HAP-1 (cell line): ENCODE measurements around the gene EPO.

Source experiments
- DNase-seq, 2 experiments: peaks; one replicate each; pipeline ENCODE4 v3.0.0-alpha.2; 2016 to 2020; ENCODE audit warnings: low spot score in 2 of 2
- H3K27me3 ChIP-seq: fragments of 250-450 bp; sonication (Bioruptor Pico); 2 replicates; pipeline ENCODE4 v1.5.1; 2020; ENCODE audit warnings: low read depth, mild to moderate bottlenecking, moderate library complexity
- H3K36me3 ChIP-seq: fragments of 250-450 bp; sonication (Bioruptor Pico); replicated peaks from 2 replicates; pipeline ENCODE4 v1.5.1; 2020; ENCODE audit warnings: mild to moderate bottlenecking
- H3K4me1 ChIP-seq: fragments of 250-450 bp; sonication (Bioruptor Pico); 2 replicates; pipeline ENCODE4 v1.5.1; 2020; ENCODE audit warnings: mild to moderate bottlenecking
- H3K4me3 ChIP-seq: fragments of 250-450 bp; sonication (Bioruptor Pico); 2 replicates; pipeline ENCODE4 v1.5.1; 2020; ENCODE audit warnings: mild to moderate bottlenecking, moderate library complexity
- H3K9me3 ChIP-seq: fragments of 250-450 bp; sonication (Bioruptor Pico); 2 replicates; pipeline ENCODE4 v1.5.1; 2020; ENCODE audit warnings: mild to moderate bottlenecking, moderate library complexity
- in situ Hi-C: fragments of 300-500 bp; cut with MboI; formaldehyde crosslinking; loops from 3 replicates; pipeline ENCODE4 v1.14.3; 2020; ENCODE audit warnings: low sequenced_read_pairs, inconsistent platforms, mixed read lengths

EPO gene

GRCh38 chr7:100679129-100679926 is 40.9 kb upstream of the EPO start:
- Histone ChIP-seq H3K4me3 (no peak overlapping the region), H3K4me1 (no peaks in the 10 kb centered on the region), H3K27me3 (no peaks in the 10 kb centered on the region), H3K9me3 (no peaks in the 10 kb centered on the region), H3K36me3 (peaks cover 76% of the 10 kb centered on the region)
- in situ Hi-C loops = no loop called here
- no peak for DNase-seq

- Histone ChIP-seq H3K4me3 (no peak overlapping the region), H3K4me1 (no peaks in the 10 kb centered on the region), H3K27me3 (no peaks in the 10 kb centered on the region), H3K36me3 (peaks cover 83% of the 10 kb centered on the region), H3K9me3 (no peaks in the 10 kb centered on the region)
- no peak for DNase-seq
- in situ Hi-C loops = no loop called here
These were observed 40.2 kb upstream of the EPO start for GRCh38 chr7:100679927-100680575.

- H3K4me3 ChIP-seq = no peak overlapping the region
- DNase-seq = no peak
- no peaks in the 10 kb centered on the region for H3K9me3 ChIP-seq
- in situ Hi-C loops = no loop called here
- H3K4me1 ChIP-seq = no peaks in the 10 kb centered on the region
- no peaks in the 10 kb centered on the region for H3K27me3 ChIP-seq
- H3K36me3 ChIP-seq = peaks cover 90% of the 10 kb centered on the region
These were observed 39.5 kb upstream of the EPO start for GRCh38 chr7:100680576-100681271.

GRCh38 chr7:100681491-100682227 is 38.6 kb upstream of the EPO start:
- Histone ChIP-seq H3K27me3 (no peaks in the 10 kb centered on the region), H3K9me3 (no peaks in the 10 kb centered on the region), H3K4me1 (no peaks in the 10 kb centered on the region), H3K36me3 (peaks cover 94% of the 10 kb centered on the region), H3K4me3 (no peak overlapping the region)
- DNase-seq = no peak
- in situ Hi-C loops = no loop called here

- in situ Hi-C loops = no loop called here
- Histone ChIP-seq H3K27me3 (no peaks in the 10 kb centered on the region), H3K4me3 (no peak overlapping the region), H3K4me1 (no peaks in the 10 kb centered on the region), H3K9me3 (no peaks in the 10 kb centered on the region), H3K36me3 (peaks cover 94% of the 10 kb centered on the region)
- no peak for DNase-seq
These were observed 38.0 kb upstream of the EPO start for GRCh38 chr7:100682228-100682741.

- in situ Hi-C loops = no loop called here
- Histone ChIP-seq H3K27me3 (no peaks in the 10 kb centered on the region), H3K4me1 (no peaks in the 10 kb centered on the region), H3K36me3 (peaks cover 92% of the 10 kb centered on the region), H3K4me3 (no peak overlapping the region), H3K9me3 (no peaks in the 10 kb centered on the region)
- no peak for DNase-seq
These were observed 37.1 kb upstream of the EPO start for GRCh38 chr7:100682991-100683658.

GRCh38 chr7:100683659-100684533 is 36.4 kb upstream of the EPO start:
- no peak for DNase-seq
- no peaks in the 10 kb centered on the region for H3K27me3 ChIP-seq
- no peaks in the 10 kb centered on the region for H3K4me1 ChIP-seq
- no peak overlapping the region for H3K4me3 ChIP-seq
- in situ Hi-C loops = no loop called here
- peaks cover 92% of the 10 kb centered on the region for H3K36me3 ChIP-seq
- H3K9me3 ChIP-seq = no peaks in the 10 kb centered on the region

GRCh38 chr7:100684534-100685042 is 35.7 kb upstream of the EPO start:
- in situ Hi-C loops = no loop called here
- H3K27me3 ChIP-seq = no peaks in the 10 kb centered on the region
- DNase-seq = no peak
- H3K9me3 ChIP-seq = no peaks in the 10 kb centered on the region
- H3K4me1 ChIP-seq = no peaks in the 10 kb centered on the region
- no peak overlapping the region for H3K4me3 ChIP-seq
- peaks cover 91% of the 10 kb centered on the region for H3K36me3 ChIP-seq

GRCh38 chr7:100685049-100685605 is 35.1 kb upstream of the EPO start:
- Histone ChIP-seq H3K9me3 (no peaks in the 10 kb centered on the region), H3K4me1 (no peaks in the 10 kb centered on the region), H3K4me3 (no peak overlapping the region), H3K36me3 (peaks cover 88% of the 10 kb centered on the region), H3K27me3 (no peaks in the 10 kb centered on the region)
- in situ Hi-C loops = no loop called here
- DNase-seq = no peak

- in situ Hi-C loops = no loop called here
- Histone ChIP-seq H3K9me3 (no peaks in the 10 kb centered on the region), H3K27me3 (no peaks in the 10 kb centered on the region), H3K4me1 (no peaks in the 10 kb centered on the region), H3K36me3 (peaks cover 85% of the 10 kb centered on the region), H3K4me3 (no peak overlapping the region)
- no peak for DNase-seq
These were observed 34.6 kb upstream of the EPO start for GRCh38 chr7:100685631-100686145.

GRCh38 chr7:100686201-100686821 is 34.0 kb upstream of the EPO start:
- in situ Hi-C loops = no loop called here
- DNase-seq = no peak
- H3K36me3 ChIP-seq = peaks cover 86% of the 10 kb centered on the region
- H3K27me3 ChIP-seq = no peaks in the 10 kb centered on the region
- H3K4me3 ChIP-seq = no peak overlapping the region
- H3K9me3 ChIP-seq = no peaks in the 10 kb centered on the region
- H3K4me1 ChIP-seq = peaks cover under 1% of the 10 kb centered on the region
